Measurements from ENCODE around the gene ALX4. TPM values are rescaled to one million over a fixed set of nuclear protein-coding genes. Genes with fewer than 3 reads are reported as not detected.

The ALX4 gene
- polyA plus RNA-seq, 4 donors: 0.08 to 0.24 (median 0.20) TPM

DNA sequence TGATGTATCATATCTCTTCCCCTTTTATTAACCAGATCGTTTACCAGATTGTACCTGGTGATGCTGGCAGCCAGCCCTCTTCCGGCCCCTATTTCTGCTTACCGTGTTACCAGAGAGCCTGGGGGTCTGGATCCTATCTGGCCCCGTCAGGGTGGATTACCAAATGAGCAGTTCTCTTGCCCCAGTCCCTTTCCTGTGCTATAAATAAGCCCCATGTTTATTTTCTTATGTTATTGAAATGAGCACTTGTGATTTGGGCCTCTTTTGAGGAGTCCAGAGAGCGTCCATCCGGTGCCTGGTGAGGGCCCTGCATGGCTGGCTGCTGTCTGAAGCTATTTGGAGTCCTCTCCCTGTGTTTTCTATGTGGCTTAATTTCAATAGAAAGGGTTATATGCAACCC, 59.5 kb downstream of the ALX4 start:
- DNase-seq (ENCODE audit: low read depth in 4 of 4, low spot score in 2 of 4): no peak

- no peak for DNase-seq (ENCODE audit: low read depth in 4 of 4, low spot score in 2 of 4)
Observed at GRCh38 chr11:44248109-44248508, 61.8 kb downstream of the ALX4 start.

- no peak for DNase-seq (ENCODE audit: low read depth in 4 of 4, low spot score in 2 of 4)
Observed at GRCh38 chr11:44247508-44247907, 62.4 kb downstream of the ALX4 start.

DNA sequence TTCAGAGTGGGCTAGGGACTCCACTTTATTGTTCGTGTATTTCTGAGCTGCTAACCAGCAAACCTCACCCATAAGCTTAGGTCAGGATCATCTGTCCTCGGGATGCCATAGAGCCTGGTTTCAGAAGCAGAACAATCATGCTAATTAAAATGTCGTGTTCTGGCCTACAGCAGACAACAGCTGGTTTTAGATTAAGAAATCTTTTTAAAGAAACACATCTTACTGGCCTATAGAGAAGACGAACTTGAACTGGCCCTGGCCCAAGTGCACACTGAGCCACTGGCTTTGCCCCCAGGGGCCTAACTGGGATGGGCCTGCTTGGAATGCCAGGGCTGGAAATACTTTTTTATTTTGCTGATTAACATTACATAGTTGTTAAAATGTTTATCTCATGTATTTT, 63.2 kb downstream of the ALX4 start:
- DNase-seq (ENCODE audit: low read depth in 4 of 4, low spot score in 2 of 4): no peak

DNA sequence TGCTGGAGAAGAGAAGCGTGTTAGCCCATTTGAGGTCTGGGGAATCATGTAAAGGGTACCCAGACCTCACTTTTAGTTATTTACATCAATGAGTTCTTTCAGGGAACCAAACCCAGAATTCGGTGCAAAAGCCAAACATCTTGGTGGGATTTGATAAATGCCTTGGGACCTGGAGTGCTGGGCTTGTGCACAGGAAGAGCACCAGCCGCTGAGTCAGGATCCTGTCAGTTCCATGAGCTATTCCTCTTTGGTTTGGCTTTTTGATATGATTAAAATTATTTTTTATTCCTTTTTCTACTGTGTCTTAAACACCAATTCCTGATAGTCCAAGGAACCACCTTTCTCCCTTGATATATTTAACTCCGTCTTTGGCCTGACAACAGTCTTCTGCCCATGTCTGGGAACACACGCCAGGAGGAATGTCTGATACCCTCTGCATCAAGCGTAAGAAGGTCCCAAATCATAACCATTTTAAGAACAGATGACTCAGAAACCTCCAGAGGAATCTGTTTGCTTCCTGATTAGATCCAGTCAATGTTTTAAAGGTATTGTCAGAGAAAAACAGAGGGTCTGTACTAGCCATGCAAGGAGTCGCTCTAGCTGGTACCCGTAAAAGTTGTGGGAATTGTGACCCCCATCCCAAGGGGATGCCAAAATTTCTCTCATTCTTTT, 65.2 kb downstream of the ALX4 start:
- DNase-seq (ENCODE audit: low read depth in 4 of 4, low spot score in 2 of 4): no peak

GRCh38 chr11:44243595-44244343, 66.2 kb downstream of the ALX4 start:
- DNase-seq (ENCODE audit: low read depth in 4 of 4, low spot score in 2 of 4): peak in 3 of 4 donors; percentile 18 to 45 (median 37)

DNA sequence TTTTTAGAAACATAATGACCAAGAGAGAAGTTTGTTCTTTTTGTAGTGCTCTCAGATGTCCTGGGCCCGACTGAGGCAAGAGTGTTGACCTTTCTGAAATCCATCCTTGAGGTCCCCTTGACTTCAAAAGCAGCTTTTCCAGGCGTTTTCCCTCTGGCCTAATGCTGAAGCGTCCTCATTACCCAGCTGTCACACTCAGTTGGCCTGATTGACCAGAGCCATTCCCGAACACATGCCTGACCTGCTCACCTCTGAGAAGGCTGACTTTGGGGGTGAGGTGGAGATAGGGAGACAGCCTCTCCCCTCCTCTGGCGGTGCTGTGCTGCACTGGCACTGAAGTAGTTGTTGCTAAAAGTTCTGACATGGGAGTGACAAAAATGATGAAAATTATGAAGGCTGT, 66.9 kb downstream of the ALX4 start:
- no peak for DNase-seq (ENCODE audit: low read depth in 4 of 4, low spot score in 2 of 4)

DNA sequence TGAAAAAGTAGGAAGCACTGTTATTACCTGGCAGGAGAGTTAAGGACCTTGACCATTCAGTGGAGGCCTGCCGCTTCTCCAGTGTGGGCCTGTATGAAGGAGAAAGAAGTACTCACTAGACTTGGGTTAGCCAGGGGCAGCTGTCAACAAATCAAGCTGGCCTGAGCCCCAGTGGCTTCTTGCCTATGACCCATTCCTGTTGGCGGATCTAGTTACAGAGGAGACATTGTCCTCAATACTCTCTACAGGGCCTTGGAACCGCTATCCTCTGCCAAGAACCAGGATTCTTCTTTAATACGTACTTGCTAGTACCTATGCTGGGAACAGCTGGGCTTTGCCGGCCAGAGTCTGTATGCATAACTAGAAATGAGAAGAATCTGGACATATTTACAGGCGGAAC, 68.1 kb downstream of the ALX4 start:
- DNase-seq (ENCODE audit: low read depth in 4 of 4, low spot score in 2 of 4): no peak

DNA sequence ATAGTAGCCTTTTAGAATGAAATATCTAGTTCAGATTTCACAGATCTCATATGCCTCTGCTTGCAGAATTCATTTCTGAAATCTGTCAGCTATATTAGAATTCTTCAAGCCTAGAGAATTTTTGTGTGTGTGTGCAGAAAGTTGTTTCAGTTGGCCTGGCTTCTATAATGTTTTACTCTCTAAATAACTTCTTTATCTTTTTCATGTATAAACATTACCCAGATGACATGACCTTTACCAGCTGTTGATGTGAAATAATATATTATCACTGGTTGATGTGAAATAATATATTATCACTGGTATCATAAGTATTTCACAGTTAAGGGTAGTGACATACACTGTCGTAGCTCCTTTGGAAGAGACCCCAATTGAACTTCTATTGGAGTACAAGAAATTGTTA, 72.8 kb downstream of the ALX4 start:
- DNase-seq (ENCODE audit: low read depth in 4 of 4, low spot score in 2 of 4): no peak

GRCh38 chr11:44236296-44236695, 73.6 kb downstream of the ALX4 start:
- peak in 1 of 4 donors; percentile 28 for DNase-seq (ENCODE audit: low read depth in 4 of 4, low spot score in 2 of 4)

GRCh38 chr11:44235765-44236201, 74.2 kb downstream of the ALX4 start:
- peak in 3 of 4 donors; percentile 41 to 66 (median 56) for DNase-seq (ENCODE audit: low read depth in 4 of 4, low spot score in 2 of 4)

- DNase-seq (ENCODE audit: low read depth in 4 of 4, low spot score in 2 of 4): no peak
Observed at GRCh38 chr11:44229624-44230023, 80.3 kb downstream of the ALX4 start.

DNA sequence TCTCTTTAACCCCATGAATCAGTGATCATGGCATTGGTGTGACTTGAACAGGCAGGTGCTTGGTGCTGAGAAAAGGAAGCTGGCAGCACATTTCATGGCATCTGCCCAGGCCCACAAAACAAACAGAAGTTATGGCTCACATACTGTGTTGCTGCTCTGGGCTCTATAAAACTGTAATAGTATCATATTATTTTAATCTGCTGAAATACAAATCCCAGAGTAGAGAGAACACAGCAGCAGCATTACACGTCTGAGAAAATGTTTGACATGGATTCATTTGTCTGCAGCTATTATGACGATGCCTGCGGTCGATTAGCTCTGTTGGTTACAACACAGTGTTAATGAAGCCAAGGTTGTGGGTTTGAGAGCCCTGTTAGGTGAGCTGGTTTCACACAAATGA, 80.8 kb downstream of the ALX4 start:
- DNase-seq (ENCODE audit: low read depth in 4 of 4, low spot score in 2 of 4): no peak

DNA sequence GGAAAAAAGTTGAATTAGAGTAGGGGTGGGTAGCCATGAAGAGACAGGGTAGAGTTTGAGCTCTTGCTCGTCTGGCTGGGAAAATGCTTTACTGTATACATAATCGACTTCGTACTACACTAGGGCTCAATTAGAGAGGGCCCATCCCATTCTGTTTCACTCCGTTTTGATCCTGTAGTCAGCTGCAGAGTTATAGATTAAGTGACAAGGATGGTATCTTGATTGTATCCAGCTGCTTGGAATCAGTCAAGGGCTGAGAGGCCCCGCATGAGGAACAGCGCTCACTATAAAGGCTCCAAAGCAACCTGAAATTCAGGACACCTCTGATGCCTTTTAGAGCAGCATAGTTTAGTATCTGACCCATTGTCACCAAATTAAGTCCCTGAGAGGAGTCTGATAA, 81.6 kb downstream of the ALX4 start:
- no peak for DNase-seq (ENCODE audit: low read depth in 4 of 4, low spot score in 2 of 4)

DNA sequence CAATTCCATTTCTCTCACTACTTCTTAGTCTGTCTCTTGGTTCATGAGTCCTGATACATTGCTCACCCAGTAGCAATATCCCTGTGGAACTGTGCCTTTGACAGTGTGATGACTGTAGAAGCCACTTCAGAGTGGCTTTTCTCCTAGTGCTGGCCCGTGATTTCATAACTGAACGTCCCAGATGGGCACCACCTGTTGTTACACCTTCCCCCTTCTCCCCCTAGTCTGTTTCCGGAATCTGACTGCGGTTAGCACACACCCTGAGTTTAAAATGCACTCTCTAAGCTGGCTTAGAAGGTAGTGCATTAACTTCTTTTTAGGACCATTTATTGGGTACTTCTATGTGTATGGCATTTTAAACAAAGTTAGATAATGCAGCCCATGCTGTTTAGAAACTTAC, 83.0 kb downstream of the ALX4 start:
- DNase-seq (ENCODE audit: low read depth in 4 of 4, low spot score in 2 of 4): no peak

DNA sequence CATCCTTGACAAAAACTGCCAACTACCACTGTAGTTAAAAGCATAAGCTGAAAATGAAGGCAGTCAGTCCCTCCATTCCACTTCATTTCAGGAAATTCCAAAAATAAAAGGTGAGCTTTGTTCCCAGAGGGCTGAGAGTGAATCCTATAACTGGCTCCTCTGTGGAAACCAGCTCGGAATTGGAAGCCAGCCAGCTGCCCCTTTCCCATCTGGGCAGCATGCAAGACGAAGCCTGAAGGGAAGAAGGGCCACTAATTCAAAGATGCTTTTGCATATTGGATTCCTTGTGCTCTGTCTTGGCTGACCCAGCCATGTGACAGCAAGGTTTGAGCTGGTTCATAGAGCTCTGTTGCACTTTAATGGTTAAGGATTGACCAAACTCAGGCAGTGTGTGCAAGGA, 83.4 kb downstream of the ALX4 start:
- no peak for DNase-seq (ENCODE audit: low read depth in 4 of 4, low spot score in 2 of 4)

DNA sequence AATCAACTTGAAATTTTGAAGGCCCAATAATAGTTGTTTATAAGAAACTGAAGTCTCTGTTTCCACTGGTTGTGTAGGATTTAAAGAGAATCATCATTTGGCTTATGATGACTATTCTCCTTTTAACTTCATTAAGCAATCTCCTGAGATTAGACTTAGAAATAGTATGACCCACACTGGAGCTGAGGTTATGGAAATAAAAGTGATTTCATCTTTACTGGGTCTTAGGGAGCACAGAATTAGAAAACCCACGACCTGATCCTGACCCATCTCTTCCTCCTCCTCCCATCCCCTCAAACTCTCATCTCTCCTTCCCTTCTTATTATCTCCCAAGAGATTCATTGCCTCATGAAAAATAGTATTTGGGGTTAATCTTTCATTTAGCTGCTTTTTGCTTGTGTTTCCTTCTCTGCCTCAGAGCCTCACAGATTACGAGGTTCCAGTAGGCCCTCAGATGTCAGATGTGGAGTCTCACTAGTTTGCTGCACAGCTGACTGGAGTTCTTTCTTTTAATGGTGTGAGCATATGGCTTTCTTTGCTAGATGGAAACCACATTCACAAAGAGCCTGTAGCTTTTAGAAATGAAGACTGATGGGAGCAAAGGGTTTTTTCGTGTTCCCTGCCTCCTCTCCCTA, 85.0 kb downstream of the ALX4 start:
- DNase-seq (ENCODE audit: low read depth in 4 of 4, low spot score in 2 of 4): no peak

DNA sequence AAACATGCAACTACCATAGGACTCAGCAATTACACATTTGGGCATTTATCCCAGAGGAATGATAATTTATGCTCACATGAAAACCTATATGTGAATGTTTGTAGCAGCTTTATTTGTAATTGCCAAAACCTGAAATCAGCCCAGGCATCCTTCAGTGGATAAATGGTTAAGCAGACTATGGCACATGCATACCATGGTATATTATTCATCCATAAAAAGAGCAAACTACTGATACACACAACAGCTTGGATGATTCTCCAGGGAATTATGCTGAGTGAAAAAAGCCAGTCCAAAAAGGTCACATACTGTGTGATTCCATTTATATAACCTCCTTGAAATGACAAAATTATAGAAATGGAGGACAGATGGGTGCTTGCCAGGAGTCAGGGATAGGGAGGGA, 86.7 kb downstream of the ALX4 start:
- no peak for DNase-seq (ENCODE audit: low read depth in 4 of 4, low spot score in 2 of 4)

GRCh38 chr11:44221992-44222391, 87.9 kb downstream of the ALX4 start:
- no peak for DNase-seq (ENCODE audit: low read depth in 4 of 4, low spot score in 2 of 4)

GRCh38 chr11:44221456-44221855, 88.5 kb downstream of the ALX4 start:
- DNase-seq (ENCODE audit: low read depth in 4 of 4, low spot score in 2 of 4): no peak

DNA sequence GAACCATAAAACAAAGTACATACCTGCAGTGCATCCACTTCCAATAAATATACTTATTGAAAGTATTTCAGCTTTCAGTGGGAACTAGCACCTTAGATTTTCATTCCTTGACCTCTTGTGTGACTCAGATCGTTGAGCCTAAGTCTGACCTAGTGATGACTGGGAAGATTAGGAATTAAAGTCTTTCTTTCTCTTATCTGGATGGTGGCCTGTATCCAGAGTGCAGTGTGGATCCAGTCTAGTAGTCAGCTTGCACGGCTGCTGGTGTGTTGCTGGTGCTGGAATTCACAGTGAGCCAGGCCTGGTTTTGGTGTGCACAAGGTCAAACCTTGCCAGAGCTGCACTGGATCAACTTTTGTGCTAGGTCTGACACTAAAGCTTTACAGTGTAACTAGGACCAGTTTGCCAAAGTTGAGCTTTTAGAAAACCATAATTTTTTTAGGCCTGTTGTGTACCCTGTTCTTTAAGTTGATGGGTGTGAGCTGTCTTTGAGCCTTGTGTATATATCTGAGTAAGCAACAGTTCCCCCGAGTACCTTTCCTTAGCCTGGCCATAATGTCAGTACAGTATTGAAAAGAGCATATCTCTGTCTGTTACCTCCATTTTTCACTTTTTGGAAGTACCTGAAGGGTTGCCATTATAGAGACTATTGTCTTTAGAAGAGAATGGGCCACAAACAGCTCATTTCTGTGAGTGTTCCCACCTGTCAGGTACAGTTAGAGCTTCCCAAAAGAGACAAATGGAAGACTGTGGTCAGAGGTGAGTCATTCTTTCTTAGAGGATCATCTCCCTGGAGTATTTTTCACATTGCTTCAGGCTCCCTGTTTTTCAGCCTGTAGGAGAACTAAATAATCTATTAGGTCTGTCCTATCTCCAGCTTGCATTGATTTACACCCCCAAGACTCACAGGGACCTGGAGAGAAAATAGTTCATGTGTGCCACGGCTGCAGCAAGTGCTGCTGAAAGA, 89.8 kb downstream of the ALX4 start:
- no peak for DNase-seq (ENCODE audit: low read depth in 4 of 4, low spot score in 2 of 4)
